ENCODE data around the gene COBL.

The COBL gene

GRCh38 chr7:51325261-51325676 lies 8.7 kb upstream of the COBL start:
- no peaks in the 10 kb centered on the region for H3K9me3 ChIP-seq
- peaks cover 12 to 19% of the 10 kb centered on the region in 2 experiments for H3K4me1 ChIP-seq (ENCODE audit: control insufficient read depth in 1 of 2, insufficient read depth in 1 of 2, low read depth in 1 of 2, low read length in 1 of 2)
- no peak overlapping the region for H3K27ac ChIP-seq
- no peaks in the 10 kb centered on the region for H3K36me3 ChIP-seq
- H3K27me3 ChIP-seq: peaks cover 6% of the 10 kb centered on the region
- no peak for TF ChIP-seq CTCF (IDR thresholded peaks at IDR 0.05)
- no peak overlapping the region for H3K4me3 ChIP-seq (ENCODE audit: low read depth in 1 of 2, low read length in 1 of 2)

DNA sequence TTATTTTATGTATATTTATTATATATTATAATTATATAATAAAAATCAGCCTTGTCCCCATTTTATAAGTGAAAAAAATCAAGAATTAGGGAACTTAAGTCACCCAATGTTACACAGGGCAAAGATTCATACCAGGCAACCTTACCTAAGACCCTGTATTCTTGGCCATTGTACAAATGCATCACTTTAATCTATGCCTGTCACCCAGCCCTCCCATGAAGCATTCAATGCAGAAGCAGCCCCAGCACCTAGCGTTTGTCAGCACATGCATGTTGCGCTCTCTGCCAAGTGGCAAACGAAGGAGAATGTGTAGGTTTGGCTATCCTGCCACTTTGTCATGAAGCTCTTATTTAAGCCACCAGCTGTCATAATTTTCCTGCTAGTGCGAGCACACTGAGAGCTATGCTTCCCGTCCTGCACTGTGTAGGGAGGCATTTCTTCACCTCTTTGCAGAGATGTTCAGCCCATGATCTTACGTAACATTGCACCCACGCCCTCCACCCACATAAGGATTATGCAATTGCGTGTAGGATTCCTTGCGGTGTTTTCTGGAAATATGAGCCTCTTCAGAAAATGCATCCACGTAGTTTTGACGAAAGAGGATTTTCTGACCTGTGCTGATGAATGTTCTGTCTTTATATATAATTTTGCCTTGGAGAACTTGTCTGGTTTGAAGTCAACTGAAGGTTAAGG lies 7.7 kb upstream of the COBL start:
- peaks cover 16% of the 10 kb centered on the region for H3K27me3 ChIP-seq
- TF ChIP-seq CTCF (IDR thresholded peaks at IDR 0.05): no peak
- no peaks in the 10 kb centered on the region for H3K9me3 ChIP-seq
- peaks cover 12 to 19% of the 10 kb centered on the region in 2 experiments for H3K4me1 ChIP-seq (ENCODE audit: control insufficient read depth in 1 of 2, insufficient read depth in 1 of 2, low read depth in 1 of 2, low read length in 1 of 2)
- no peak overlapping the region for H3K4me3 ChIP-seq (ENCODE audit: low read depth in 1 of 2, low read length in 1 of 2)
- no peaks in the 10 kb centered on the region for H3K36me3 ChIP-seq
- H3K27ac ChIP-seq: no peak overlapping the region

- H3K9me3 ChIP-seq: no peaks in the 10 kb centered on the region
- H3K27ac ChIP-seq: no peak overlapping the region
- peaks cover 39% of the 10 kb centered on the region for H3K27me3 ChIP-seq
- H3K4me1 ChIP-seq (ENCODE audit: control insufficient read depth in 1 of 2, insufficient read depth in 1 of 2, low read depth in 1 of 2, low read length in 1 of 2): peaks cover 15 to 24% of the 10 kb centered on the region in 2 experiments
- TF ChIP-seq CTCF (IDR thresholded peaks at IDR 0.05): no peak
- no peaks in the 10 kb centered on the region for H3K36me3 ChIP-seq
- H3K4me3 ChIP-seq (ENCODE audit: low read depth in 1 of 2, low read length in 1 of 2): no peak overlapping the region
Observed at GRCh38 chr7:51321961-51322515, 5.4 kb upstream of the COBL start.

DNA sequence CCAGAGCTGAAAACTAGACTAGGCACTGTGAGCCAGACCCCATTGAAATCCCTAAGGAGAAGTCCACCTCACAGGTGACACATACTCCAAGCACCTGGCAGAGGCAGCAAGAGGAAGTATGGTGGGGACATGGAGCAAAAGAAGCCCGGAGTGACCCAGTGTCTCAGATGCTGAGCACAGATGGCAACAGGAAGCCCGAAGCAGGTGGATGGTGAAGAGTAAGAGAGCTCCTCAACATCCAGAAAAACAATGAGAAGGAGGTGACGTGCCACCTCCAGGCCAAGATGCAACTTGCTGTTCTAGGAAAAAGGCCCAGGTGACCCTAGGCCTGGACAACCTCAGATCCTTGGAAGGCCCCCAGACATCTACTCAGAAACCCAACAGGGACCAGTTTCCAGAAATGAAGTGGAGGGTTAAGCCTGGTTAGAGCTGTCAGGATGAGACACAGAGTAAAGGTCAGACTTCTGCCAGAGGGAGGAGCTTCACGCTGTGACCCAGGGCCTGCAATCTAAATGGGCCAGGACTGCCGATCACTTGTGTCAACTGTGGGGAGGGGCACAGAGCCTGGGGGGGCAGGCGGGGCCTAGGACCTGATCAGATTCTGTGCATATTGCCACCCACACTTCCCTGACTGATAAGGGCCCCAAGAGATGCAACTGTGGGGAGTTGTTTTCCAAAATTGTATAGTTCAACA lies 2.4 kb upstream of the COBL start:
- H3K36me3 ChIP-seq: no peaks in the 10 kb centered on the region
- no peak overlapping the region for H3K4me3 ChIP-seq (ENCODE audit: low read depth in 1 of 2, low read length in 1 of 2)
- H3K27me3 ChIP-seq: peaks cover 69% of the 10 kb centered on the region
- no peak overlapping the region for H3K27ac ChIP-seq
- peaks cover 14 to 24% of the 10 kb centered on the region in 2 experiments for H3K4me1 ChIP-seq (ENCODE audit: control insufficient read depth in 1 of 2, insufficient read depth in 1 of 2, low read depth in 1 of 2, low read length in 1 of 2)
- TF ChIP-seq CTCF (IDR thresholded peaks at IDR 0.05): no peak
- no peaks in the 10 kb centered on the region for H3K9me3 ChIP-seq

GRCh38 chr7:51318001-51318400 lies 1.4 kb upstream of the COBL start:
- Histone ChIP-seq H3K27ac (no peak overlapping the region), H3K4me3 (ENCODE audit: low read depth in 1 of 2, low read length in 1 of 2) (no peak overlapping the region), H3K36me3 (no peaks in the 10 kb centered on the region), H3K4me1 (ENCODE audit: control insufficient read depth in 1 of 2, insufficient read depth in 1 of 2, low read depth in 1 of 2, low read length in 1 of 2) (peaks cover 14 to 18% of the 10 kb centered on the region in 2 experiments), H3K9me3 (no peaks in the 10 kb centered on the region), H3K27me3 (peaks cover 79% of the 10 kb centered on the region)
- TF ChIP-seq CTCF (IDR thresholded peaks at IDR 0.05): no peak
